DMS153 treated with DMSO at 0.1 percent for 48 hours (cell line): ENCODE results near the gene CLK3.
"Not testable (repeated sequence)": the region's sequence is repeated elsewhere in the genome, so short reads cannot be mapped to it uniquely, and the experiment has no call there.

ENCODE experiments used
- DNase-seq: peaks from one replicate; lab custom pipeline; 2025; ENCODE audit not compliant: unreplicated experiment; lab: John Stamatoyannopoulos, UW

The CLK3 gene

GRCh38 chr15:74620636-74621545, 5.3 kb downstream of the CLK3 start:
- no peak for DNase-seq

DNA sequence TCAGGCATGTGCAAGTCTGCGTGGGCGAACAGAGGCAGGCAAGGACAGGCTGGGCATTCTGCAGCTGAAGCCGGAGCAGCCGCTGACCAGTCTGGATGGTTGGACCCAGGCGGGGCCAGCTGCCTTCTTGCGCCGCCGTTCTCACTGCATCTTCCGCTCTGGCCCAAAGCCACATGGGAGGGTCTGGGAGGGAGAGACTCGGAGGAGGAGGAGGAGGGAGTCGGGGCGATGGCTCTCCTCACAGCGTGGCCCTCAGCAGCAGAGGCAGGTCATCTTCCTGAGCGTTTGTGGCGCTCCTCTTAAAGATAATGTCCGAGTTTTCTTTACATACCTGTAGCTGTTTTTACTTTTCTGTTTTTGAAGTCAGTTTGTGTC, 5.9 kb downstream of the CLK3 start:
- no peak for DNase-seq

DNA sequence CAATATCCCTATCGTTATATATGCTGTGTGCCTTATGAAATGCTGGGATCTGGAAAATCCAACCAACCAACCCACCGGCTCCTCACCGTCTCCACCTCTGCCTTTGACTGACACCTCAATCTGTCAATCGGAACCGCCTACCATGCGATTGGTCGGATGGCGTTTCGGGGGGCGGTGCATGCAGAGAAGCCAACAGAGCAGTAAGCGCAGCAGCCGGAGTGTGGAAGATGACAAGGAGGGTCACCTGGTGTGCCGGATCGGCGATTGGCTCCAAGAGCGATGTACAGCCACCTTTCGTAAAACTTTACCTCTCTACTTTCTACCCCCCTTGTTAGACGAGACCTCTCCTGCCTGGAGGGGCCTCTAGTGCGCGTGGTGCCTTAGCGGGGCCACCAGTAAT, 6.3 kb downstream of the CLK3 start:
- no peak for DNase-seq

DNA sequence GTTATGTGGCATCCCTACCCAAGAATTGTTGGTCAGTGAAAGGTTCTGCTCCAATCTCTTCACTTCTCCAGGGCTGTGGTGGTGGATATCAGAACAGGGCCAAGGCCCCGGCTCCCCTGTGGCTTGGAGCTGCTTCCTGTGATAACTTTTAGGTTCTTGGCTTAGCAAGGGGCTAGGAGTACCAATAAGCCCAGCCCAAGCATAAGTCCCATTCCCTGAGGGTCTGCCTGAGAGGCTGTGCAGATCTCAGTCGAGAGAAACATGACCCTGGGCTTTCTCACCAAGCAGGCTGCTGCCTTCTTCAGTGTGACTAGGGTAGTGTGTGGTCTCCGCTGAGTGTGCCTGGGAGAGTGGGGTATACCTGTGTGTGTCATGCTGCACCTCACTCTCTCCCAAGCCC, 7.1 kb downstream of the CLK3 start:
- DNase-seq = no peak

DNA sequence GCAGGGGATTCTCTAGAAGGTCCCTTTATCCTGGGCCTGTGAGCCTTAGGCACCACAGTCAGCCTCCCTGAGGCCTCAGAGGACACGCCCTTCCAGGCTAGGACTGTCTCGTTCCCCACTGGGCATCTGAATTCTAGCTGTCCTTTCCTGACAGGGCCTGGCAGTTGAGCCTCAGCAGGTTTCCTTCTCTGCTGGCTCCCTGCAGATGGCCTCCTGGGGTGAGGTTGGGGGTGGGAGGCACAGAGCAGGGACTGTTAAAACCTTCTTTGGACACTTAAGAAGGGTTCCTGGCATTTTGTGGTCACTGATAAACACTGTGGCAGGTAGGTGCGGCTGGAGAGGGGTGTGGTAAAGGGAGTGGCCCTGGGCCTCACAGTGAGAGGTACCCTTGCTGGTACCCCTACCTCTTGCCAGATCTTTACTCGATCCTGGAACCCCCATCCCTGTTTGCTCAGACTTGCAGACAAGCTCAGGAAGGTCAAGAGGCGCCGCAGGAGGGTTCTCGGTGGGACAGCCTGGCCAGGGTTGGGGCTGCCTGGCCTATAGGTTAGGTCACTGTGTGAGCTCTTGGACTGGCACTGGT, 8.5 kb downstream of the CLK3 start:
- DNase-seq = no peak

- no peak for DNase-seq
Observed at GRCh38 chr15:74625693-74626092, 10.1 kb downstream of the CLK3 start.

DNA sequence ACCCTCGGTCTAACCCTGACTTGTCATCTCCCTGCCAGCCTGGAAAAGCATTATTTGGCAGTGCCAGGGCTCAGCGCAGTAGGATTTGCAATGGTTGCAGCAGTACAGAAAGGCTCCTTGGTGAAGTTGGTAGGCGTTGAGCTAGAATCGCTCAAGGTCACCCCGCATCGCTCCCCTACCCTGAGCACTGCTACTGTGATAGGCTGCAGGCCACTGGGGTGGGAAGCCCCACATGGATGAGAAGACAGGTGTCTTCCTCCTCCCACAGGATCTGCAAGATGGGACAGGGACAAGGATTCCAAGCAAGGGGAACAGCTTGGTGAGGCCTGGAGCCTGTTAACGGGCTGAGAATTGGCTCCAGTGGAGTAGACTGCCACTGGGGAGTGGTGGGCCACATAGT, 10.7 kb downstream of the CLK3 start:
- DNase-seq = no peak

DNA sequence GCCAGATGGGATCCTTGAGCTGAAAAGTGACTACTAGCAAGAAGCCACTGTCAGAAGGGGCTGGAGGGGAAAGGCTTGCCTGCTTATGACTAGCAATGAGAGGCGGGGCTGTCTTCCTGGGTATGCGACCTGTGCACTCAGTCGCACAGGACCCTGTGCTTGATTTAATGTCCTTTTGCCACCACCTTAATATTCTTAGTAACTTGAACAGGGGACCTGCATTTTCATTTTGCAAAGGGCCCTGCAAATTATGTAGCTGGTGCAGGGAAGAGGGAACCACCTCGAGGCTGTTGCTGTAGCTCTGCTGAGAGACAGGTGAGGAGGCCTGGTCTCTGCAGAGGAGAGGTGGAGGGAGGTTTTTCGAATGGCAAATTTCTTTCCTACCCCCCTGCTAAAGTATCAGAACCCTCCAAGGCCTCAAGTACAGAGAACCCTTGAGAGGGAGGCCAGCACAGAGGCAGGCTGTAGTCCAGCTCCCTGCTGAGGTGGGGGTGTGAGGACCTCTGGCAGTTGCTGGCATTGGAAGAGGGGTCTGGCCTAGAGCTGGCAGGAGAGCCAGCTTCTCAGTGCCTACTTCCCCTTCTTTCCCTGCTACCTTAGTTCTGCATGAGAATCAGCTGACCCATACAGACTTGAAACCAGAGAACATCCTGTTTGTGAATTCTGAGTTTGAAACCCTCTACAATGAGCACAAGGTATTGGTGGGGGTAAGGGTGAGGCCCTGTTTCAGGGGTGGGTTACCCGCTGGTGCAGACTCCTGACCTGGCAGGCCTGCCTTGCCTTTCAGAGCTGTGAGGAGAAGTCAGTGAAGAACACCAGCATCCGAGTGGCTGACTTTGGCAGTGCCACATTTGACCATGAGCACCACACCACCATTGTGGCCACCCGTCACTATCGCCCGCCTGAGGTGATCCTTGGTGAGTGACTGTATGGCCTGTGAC, 11.4 kb downstream of the CLK3 start:
- DNase-seq = no peak

GRCh38 chr15:74627766-74628165, 12.1 kb downstream of the CLK3 start:
- DNase-seq = no peak

GRCh38 chr15:74628199-74628598, 12.6 kb downstream of the CLK3 start:
- no peak for DNase-seq

DNA sequence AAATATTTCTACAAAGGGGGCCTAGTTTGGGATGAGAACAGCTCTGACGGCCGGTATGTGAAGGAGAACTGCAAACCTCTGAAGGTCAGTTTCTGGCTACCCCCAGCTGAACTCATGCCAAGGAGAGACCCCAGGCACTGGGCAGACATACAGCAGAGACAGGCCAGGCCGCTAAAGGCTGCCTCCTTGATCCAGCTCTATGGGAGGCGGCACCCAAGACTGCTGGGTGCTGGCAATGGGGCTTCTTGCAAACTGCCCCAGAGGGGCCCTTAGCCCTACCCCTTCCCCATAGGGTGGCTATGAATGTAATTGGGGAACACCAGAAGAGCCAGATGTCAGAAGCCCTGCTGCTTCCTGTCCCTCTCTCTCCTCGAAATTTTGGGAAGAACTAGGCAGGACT, 13.3 kb downstream of the CLK3 start:
- no peak for DNase-seq

GRCh38 chr15:74629696-74630095, 14.1 kb downstream of the CLK3 start:
- DNase-seq = not testable (repeated sequence)

DNA sequence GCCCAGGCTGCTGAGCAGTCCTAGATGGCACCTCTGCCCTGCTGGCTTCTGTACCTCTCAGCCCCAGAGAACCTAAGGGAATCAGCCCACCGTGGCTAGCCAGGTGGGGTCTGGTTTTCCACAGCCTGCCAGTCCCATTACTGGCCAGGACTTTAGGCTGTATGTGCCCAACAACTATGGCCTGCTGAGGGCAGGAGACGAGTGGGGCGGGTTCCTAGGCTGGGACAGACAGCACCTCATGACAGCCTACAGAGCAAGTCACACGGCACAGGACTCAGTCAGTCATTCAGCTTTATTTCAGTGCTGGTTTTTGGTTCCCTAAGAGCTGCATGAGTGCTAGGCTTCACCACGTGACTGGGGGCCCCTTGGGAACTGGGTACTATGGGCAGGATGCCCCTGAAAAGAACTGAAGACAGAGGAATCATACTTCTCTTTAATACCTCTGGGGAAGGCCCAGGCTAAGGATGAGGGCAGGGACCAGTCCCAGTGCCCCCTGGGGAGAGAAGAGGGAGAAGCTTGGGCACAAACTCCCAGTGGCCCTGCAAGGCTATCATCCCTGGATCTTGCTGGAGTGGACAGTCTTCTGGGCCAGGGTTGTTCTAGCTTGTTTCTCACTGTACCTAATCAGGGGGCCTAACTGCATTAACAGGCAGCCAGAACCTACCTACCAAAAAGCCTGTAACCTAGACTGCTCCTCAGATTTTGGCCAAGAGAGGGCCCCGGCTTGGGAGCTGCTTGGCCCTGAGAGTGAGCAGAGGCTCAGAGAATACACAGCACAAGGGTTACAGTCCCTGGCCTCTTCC, 14.8 kb downstream of the CLK3 start:
- no peak for DNase-seq

- no peak for DNase-seq
Observed at GRCh38 chr15:74631087-74631385, 15.4 kb downstream of the CLK3 start.

DNA sequence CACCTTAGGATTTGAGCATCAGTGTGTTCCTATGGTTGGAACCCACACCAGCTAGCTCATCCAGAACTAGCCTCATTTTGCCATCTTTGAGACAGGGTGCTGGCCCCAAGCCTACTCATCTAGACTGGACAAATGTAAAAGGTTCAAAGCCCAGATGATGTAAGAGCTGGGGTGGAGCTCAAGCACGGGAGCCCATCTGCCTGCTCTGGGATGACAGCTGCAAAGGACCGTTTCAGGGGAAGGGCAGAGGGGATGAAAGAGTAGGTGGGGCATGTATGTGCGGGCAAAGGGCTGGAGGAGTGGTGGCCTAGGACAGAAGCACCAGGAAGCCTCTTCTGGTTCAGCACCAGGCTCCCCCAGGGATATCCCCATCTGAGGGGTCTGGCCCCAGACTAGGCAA, 15.8 kb downstream of the CLK3 start:
- no peak for DNase-seq

- no peak for DNase-seq
Observed at GRCh38 chr15:74631935-74632560, 16.4 kb downstream of the CLK3 start.

GRCh38 chr15:74632601-74633000, 17.0 kb downstream of the CLK3 start:
- DNase-seq = no peak

DNA sequence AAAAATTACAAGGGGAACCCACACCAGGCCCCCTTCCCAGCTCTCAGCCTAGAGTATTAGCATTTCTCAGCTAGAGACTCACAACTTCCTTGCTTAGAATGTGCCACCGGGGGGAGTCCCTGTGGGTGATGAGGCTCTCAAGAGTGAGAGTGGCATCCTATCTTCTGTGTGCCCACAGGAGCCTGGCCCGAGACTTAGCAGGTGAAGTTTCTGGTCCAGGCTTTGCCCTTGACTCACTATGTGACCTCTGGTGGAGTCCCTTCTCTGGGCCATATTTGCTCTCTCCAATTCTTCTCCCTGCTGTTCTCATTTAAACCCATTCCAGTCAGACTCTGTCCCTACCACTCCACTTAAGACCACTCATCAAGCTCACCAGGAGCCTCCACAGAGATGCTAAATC, 18.1 kb downstream of the CLK3 start:
- no peak for DNase-seq

DNA sequence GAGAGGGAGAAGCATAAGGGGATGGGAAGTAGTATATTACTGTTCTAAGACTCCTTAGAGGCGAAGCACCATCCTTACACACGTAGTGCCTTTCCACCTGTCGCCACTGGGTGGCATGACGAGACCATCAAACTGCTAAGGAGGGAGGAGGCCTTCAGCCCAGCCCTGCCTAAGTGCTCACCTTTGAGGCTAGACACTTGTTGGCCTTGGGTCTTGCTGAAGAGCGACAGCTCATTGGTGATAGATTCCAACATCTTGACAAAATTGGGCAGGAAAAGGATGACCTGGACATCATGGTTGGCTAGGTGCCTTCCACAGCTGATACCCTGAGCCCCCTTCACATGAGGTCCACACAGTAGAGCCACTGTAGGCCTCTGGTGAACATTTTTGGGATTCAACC, 19.6 kb downstream of the CLK3 start:
- DNase-seq = peak; percentile 11

GRCh38 chr15:74636984-74637383, 21.3 kb downstream of the CLK3 start:
- DNase-seq = no peak

- no peak for DNase-seq
Observed at GRCh38 chr15:74641151-74641550, 25.5 kb downstream of the CLK3 start.
